GM12891 (cell line): Measurements from ENCODE around the gene MKI67.

Experiments used
- PAX5 ChIP-seq: IDR thresholded peaks from 2 replicates; pipeline ENCODE4 v1.6.1; 2011; ENCODE audit warnings: low read length, moderate library complexity, mild to moderate bottlenecking; ENCODE audit not compliant: insufficient read depth, severe bottlenecking
- POLR2A ChIP-seq: IDR thresholded peaks from 2 replicates; pipeline ENCODE4 v1.6.1; 2011; ENCODE audit warnings: low read depth, low read length, control low read depth
- POLR2AphosphoS5 ChIP-seq: IDR thresholded peaks from 2 replicates; pipeline ENCODE4 v1.6.1; 2011; ENCODE audit warnings: low read depth, low read length, control low read depth
- POU2F2 ChIP-seq: IDR thresholded peaks from 2 replicates; pipeline ENCODE4 v1.6.1; 2011; ENCODE audit warnings: low read depth, mild to moderate bottlenecking, control low read depth, low read length, moderate library complexity
- SPI1 ChIP-seq: IDR thresholded peaks from 2 replicates; pipeline ENCODE4 v1.6.1; 2011; ENCODE audit warnings: low read depth, low read length, control low read depth
- TAF1 ChIP-seq: IDR thresholded peaks from 2 replicates; pipeline ENCODE4 v1.6.1; 2011; ENCODE audit warnings: low read depth, low read length, control low read depth

- no peak for TF ChIP-seq TAF1
- no peak for TF ChIP-seq POLR2A
- TF ChIP-seq POLR2AphosphoS5 = no peak
- TF ChIP-seq PAX5 = no peak
- TF ChIP-seq SPI1 = no peak
- TF ChIP-seq POU2F2 = no peak
Measured at GRCh38 chr10:128081720-128082119, 44.5 kb downstream of the MKI67 start.
